ENCODE measurements around the gene ZNF503. TPM values are rescaled to one million over a fixed set of nuclear protein-coding genes. Genes with fewer than 3 reads are reported as not detected.
A peak's percentile ranks its signal among the peaks of the same experiment; 100 is the strongest.

Gene ZNF503
- total RNA-seq, 8 experiments from 2014 or later, result 1.3 to 30.3 (median 19.0) TPM

DNA sequence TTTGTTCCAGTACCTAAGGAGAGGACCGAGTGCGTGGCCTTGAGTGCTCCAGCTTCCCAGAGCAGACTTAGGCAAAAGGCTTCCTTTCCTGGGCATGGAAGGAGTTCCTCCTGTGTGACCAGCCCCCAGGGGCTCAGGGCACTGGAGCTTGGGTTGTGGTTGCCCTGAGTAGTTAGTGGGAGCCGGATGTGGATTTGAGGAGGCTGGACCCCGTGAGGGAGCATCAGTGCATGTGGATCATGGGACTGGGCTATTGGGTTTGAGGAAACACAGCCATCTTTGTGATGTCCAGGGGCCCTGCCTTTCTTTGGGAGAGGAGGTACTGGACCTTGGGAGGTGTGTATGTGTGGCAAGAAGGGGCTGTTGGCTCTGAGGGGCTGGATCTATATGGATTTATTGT lies 38.2 kb upstream of the ZNF503 start:
- WGBS, 10 experiments, result 80 to 100% (median 80%) methylated on average over 1 to 4 of the region's 4 CpGs; no CpG with 5 or more reads in 7 of the 10 experiments
- in situ Hi-C loops (cut with MboI; ENCODE audit: low pct_unique_long_range_greater_than_20kb in 2 of 9, low sequenced_read_pairs in 9 of 9, unreplicated experiment in 9 of 9), result no loop called here

DNA sequence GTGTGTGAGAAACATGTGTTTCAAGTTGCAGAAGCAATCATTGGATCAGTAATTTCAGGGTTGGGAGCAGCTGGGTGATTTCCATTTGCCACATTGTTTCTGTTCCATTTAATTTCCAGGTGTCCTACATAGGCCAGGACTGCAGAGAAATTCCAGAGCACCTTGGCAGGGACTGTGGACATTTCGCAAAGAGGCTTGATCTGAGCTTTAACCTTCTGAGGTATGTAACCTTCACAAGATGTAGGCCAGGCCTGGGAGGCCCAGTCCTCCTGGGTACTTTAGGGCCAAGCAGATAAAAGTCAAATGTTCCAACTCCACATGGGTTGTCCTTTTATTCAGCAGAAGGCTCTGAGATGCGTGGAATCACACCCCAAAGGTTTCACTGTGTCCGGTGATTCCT lies 36.7 kb upstream of the ZNF503 start:
- H3K4me3 ChIP-seq, result no peak overlapping the region
- H3K27ac ChIP-seq, result no peak overlapping the region
- ATAC-seq (replicated peaks in 6 of 8), result no peak
- in situ Hi-C loops (cut with MboI; ENCODE audit: low pct_unique_long_range_greater_than_20kb in 2 of 9, low sequenced_read_pairs in 9 of 9, unreplicated experiment in 9 of 9), result no loop called here
- peaks cover 0 to 4% of the 10 kb centered on the region in 2 donors for H3K4me1 ChIP-seq (replicated peaks in 1 of 2)
- WGBS, 10 experiments, result 73 to 100% (median 94%) methylated on average over 1 to 3 of the region's 3 CpGs; no CpG with 5 or more reads in 2 of the 10 experiments

More for the DNA sequence above, 38.2 kb upstream of the ZNF503 start:
- Histone ChIP-seq H3K4me3 (no peak overlapping the region), H3K4me1 (replicated peaks in 1 of 2) (peaks cover 0 to 4% of the 10 kb centered on the region in 2 donors), H3K27ac (no peak overlapping the region)
- ATAC-seq (replicated peaks in 6 of 8), result no peak

DNA sequence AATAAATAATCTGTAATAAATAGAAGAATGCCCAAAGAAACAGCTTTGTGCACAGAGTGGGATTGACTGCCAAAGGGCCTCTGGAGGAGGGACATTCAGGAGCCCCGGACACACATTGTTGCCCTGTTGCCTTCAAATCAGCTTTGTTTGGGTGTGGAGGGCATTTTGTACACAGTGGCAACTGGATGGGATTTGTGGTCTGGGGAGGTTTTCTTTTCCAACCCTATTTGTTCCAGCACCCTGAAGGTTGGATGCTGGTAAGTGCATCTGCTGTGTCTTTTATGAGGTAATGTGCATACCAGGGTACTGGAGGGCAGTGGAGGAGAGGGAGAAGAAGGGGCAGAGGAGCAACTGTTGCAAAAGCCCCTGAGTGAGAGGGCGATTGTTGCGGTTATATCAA lies 36.1 kb upstream of the ZNF503 start:
- in situ Hi-C loops (cut with MboI; ENCODE audit: low pct_unique_long_range_greater_than_20kb in 2 of 9, low sequenced_read_pairs in 9 of 9, unreplicated experiment in 9 of 9), result no loop called here
- WGBS, 10 experiments, result 90 to 100% methylated on average over 2 of the region's 3 CpGs; no CpG with 5 or more reads in 8 of the 10 experiments
- H3K27ac ChIP-seq, result no peak overlapping the region
- no peak overlapping the region for H3K4me3 ChIP-seq
- H3K4me1 ChIP-seq (replicated peaks in 1 of 2), result peaks cover 0 to 4% of the 10 kb centered on the region in 2 donors
- ATAC-seq (replicated peaks in 6 of 8), result no peak

DNA sequence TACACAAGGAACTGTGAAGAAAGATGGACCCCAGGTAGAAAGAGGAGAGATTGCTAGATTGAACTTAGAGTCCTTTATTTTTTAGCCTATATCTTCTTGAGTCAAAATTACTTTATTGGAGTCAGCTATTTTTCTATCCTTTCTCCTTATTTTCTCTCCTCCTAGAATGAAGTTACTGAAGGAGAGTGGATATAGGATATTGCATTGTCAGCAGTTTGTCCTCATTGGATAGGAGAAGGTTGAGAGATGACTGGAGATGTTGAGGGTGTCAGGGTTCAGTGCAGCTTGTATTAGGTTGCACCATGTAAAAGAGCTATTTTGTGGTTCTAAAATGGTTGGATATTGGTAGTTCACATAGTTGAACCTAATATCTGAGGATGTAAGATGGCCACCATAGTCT lies 35.3 kb upstream of the ZNF503 start:
- in situ Hi-C loops (cut with MboI; ENCODE audit: low pct_unique_long_range_greater_than_20kb in 2 of 9, low sequenced_read_pairs in 9 of 9, unreplicated experiment in 9 of 9), result no loop called here
- Histone ChIP-seq H3K4me1 (replicated peaks in 1 of 2) (peaks cover 0 to 4% of the 10 kb centered on the region in 2 donors), H3K4me3 (no peak overlapping the region), H3K27ac (no peak overlapping the region)
- no peak for ATAC-seq (replicated peaks in 6 of 8)

DNA sequence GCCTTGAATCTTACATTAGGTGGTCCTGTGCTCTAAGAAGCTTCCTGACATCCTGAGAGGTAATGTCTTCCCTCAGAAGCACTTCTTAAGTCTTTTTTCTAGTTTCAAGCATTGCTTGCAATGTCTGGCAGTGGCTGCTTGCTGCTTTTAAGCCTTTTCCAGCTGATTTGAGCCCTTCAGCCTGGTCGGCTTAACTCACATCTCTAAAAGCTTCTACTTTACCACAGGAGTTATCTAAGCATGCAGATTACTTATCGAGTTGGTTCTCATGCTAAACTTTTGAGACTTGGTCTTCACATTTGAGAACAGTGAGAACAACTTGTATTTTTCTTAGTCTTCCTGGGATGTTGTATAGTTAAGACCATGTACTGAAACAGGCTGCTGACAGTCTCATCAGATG lies 33.7 kb upstream of the ZNF503 start:
- Histone ChIP-seq H3K27ac (no peak overlapping the region), H3K4me1 (replicated peaks in 1 of 2) (peaks cover 3 to 11% of the 10 kb centered on the region in 2 donors), H3K4me3 (no peak overlapping the region)
- WGBS, 10 experiments, result 40 to 100% (median 71%) methylated on average over 1 to 2 of the region's 2 CpGs; no CpG with 5 or more reads in 5 of the 10 experiments
- no peak for ATAC-seq (replicated peaks in 6 of 8)
- in situ Hi-C loops (cut with MboI; ENCODE audit: low pct_unique_long_range_greater_than_20kb in 2 of 9, low sequenced_read_pairs in 9 of 9, unreplicated experiment in 9 of 9), result no loop called here

DNA sequence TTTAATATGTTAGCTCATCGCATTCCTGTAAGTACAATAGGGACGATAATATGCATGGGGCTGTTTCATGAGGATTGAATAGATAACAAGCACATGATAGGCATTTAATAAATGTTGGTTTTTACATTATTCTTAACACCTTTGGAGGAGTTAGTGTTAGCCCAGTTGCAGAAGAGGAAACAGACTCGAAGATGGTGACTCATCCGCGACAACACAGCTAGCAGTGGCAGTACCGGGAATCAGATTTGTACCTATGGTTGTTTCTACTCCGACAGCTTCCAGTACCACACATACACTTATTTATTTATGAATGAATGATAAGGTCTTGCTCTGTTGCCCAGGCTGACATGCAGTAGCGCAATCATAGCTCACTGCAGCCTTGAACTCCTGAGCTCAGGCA lies 32.7 kb upstream of the ZNF503 start:
- Histone ChIP-seq H3K4me1 (replicated peaks in 1 of 2) (peaks cover 7 to 19% of the 10 kb centered on the region in 2 donors), H3K27ac (no peak overlapping the region), H3K4me3 (no peak overlapping the region)
- ATAC-seq (replicated peaks in 6 of 8), result no peak
- in situ Hi-C loops (cut with MboI; ENCODE audit: low pct_unique_long_range_greater_than_20kb in 2 of 9, low sequenced_read_pairs in 9 of 9, unreplicated experiment in 9 of 9), result no loop called here
- 81 to 95% (median 87%) methylated on average over 2 to 7 of the region's 8 CpGs; no CpG with 5 or more reads in 1 of the 10 experiments for WGBS, 10 experiments

DNA sequence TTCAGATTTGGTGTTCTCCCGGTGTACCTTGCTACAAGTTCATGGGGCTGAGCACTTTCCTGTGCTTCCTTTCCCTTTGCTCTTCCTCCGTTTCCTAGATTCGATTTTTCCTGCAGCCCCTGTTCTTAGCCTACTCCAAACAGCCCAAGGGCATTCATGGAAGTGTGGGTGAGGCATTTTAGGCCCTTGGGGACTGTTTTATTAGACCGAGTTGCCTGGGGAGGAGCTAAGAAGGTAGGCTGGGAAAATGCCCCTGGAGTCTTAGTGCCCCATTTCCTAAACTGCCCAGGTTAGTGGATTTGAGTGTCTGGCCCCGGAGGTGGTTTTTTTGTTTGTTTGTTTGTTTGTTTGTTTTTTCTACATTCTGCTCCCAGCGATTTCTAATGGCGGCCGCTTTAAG lies 31.7 kb upstream of the ZNF503 start:
- Histone ChIP-seq H3K27ac (no peak overlapping the region), H3K4me1 (replicated peaks in 1 of 2) (peaks cover 8 to 21% of the 10 kb centered on the region in 2 donors), H3K4me3 (no peak overlapping the region)
- WGBS, 10 experiments, result 47 to 100% (median 70%) methylated on average over 1 to 8 of the region's 8 CpGs
- no peak for ATAC-seq (replicated peaks in 6 of 8)
- in situ Hi-C loops (cut with MboI; ENCODE audit: low pct_unique_long_range_greater_than_20kb in 2 of 9, low sequenced_read_pairs in 9 of 9, unreplicated experiment in 9 of 9), result no loop called here

DNA sequence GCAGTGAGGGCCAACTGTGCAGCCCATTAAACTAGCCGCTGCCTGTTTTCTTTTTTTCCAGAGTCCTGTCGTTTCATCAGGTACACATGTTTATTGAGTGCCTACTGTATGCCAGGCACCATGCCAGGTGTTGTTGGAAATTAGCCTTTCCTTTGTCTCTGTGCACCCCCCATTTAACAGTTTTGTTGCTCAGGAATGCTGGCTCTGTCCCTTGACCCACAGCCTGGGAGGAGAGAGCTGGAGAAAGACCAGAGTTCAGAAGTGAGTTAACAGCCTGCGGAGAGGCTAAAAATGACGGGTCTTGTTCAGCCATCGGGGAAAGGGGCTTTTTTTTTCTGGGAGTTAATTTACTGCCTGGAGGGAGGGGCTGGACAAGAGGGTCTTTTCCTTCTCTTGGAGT lies 31.2 kb upstream of the ZNF503 start:
- Histone ChIP-seq H3K4me3 (no peak overlapping the region), H3K27ac (no peak overlapping the region), H3K4me1 (replicated peaks in 1 of 2) (peaks cover 13 to 25% of the 10 kb centered on the region in 2 donors)
- WGBS, 10 experiments, result 28 to 80% (median 66%) methylated on average over 1 to 5 of the region's 5 CpGs; no CpG with 5 or more reads in 3 of the 10 experiments
- in situ Hi-C loops (cut with MboI; ENCODE audit: low pct_unique_long_range_greater_than_20kb in 2 of 9, low sequenced_read_pairs in 9 of 9, unreplicated experiment in 9 of 9), result no loop called here
- no peak for ATAC-seq (replicated peaks in 6 of 8)

DNA sequence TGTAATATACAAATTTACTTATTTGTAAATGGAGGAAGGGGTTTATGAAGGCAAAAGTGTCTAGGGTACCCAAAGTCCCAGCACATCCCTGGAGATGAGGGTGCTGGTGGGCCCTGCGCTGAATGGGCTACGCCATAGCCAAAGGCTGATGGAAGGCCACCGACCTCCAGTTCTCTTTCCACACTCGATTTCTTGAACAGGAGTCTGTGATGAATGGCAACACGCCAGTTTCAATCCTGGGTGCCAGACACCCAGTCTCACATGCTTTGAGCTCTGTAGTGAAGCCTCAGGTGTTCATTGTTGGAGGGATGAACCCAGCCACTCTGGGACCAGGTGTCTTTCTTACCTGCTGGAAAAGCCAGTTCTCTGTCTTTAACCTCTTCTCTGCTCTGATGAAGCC lies 30.6 kb upstream of the ZNF503 start:
- H3K27ac ChIP-seq, result no peak overlapping the region
- H3K4me1 ChIP-seq (replicated peaks in 1 of 2), result peaks cover 16 to 28% of the 10 kb centered on the region in 2 donors
- 73 to 90% (median 85%) methylated on average over 2 to 5 of the region's 5 CpGs; no CpG with 5 or more reads in 5 of the 10 experiments for WGBS, 10 experiments
- no peak overlapping the region for H3K4me3 ChIP-seq
- ATAC-seq (replicated peaks in 6 of 8), result no peak
- in situ Hi-C loops (cut with MboI; ENCODE audit: low pct_unique_long_range_greater_than_20kb in 2 of 9, low sequenced_read_pairs in 9 of 9, unreplicated experiment in 9 of 9), result no loop called here

DNA sequence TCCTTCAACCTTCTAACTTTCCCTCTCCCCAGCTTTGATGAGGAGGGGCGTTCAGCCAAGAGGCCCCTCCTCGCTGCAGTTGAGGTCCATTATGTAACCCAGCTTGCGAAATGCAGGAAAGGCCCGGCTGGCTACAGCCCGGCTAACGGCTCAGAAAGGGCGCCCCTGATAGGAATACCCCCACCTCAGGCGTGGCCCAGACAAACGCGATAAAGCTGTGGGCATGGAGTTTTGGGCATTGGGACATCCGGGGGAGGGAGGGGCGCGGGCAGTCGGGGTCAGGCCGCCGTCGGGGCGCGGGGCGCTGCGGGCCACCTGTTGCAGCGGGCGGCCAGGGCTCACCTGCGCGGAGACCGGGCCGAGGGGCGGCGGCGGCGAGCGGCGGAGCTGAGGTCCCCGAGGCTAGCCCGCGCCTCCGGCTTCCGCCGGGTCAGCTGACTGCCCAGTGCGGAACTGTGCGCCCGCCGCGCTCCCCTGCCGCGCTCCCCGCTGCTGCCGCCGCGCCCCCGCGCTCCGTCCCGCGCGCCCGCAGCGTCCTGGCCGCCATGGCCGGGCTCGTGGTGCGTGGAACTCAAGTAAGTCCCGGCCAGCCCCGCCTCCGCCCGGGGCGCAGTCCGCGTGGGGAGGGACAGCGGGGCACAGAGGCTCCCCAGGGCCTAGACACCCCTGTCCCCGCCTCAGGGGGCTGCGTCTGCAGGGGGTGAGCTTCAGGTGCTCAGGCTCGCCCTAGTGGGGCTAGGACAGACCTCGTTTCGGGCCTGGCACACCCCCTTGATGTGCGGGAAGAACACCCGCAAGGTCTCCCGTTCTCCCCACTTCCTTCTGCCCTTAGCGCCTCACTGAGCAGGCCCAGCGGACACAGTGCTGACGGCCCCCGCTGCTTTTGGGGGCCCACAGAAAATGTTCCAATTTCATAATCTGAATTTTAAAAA lies 29.9 kb upstream of the ZNF503 start, which contains the start of gene LRMDA:
Gene LRMDA (plus strand): TSS at position 445 of the 932 bp plus-strand sequence.
- Histone ChIP-seq H3K4me1 (replicated peaks in 1 of 2) (peaks cover 16 to 28% of the 10 kb centered on the region in 2 donors), H3K27ac (no peak within 1 kb of the TSS), H3K4me3 (peak within 1 kb of the TSS in 1 of 5 donors; percentile 19)
- in situ Hi-C loops (cut with MboI; ENCODE audit: low pct_unique_long_range_greater_than_20kb in 2 of 9, low sequenced_read_pairs in 9 of 9, unreplicated experiment in 9 of 9), result no loop called here
- peak in 6 of 8 experiments; percentile 36 to 82 (median 71) for ATAC-seq (replicated peaks in 6 of 8)
- WGBS, 10 experiments, result 47 to 100% (median 63%) methylated on average over 1 to 6 of the region's 82 CpGs; no CpG with 5 or more reads in 2 of the 10 experiments

DNA sequence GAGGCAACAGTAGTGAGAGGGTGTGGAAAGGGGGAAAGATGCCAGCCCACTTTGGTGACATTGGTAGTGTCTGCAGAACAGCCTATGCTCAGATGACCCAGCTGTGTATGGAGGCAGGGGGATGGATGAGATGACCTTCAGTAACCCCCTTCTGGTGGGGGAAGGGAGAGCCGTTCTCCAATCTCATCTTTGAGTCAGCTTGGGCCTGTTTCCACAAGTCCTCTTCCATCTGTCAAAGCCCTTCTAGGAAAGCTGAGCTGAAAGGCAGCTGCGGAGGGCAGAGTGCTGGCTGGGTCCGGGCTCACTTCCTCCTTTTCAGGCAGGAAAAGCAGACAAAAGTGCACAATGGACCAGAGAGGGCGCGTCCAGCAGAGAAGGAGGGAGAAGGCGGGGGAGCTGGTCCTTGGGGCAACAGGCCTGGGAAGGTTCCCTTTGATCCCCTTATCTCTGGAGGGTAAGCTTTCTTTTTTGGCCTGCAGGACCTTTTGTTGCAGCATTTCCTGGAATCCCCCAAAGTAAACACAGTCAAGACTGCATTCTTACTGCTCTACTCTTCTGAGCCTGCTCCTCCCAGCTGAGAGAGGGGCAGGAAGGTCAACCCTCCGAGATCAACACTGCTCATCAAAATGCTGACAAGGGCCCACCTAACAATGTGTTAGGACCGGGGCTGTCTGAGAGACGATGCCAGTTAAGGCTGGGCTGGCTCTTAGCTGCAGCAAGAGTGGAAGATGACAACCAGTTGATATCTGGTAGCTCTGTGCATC lies 28.6 kb upstream of the ZNF503 start:
- Histone ChIP-seq H3K4me3 (no peak overlapping the region), H3K4me1 (replicated peaks in 1 of 2) (peaks cover 16 to 24% of the 10 kb centered on the region in 2 donors), H3K27ac (no peak overlapping the region)
- peak in 5 of 8 experiments; percentile 20 to 54 (median 43) for ATAC-seq (replicated peaks in 6 of 8)
- WGBS, 10 experiments, result 13 to 100% (median 40%) methylated on average over 1 to 7 of the region's 9 CpGs; no CpG with 5 or more reads in 2 of the 10 experiments
- in situ Hi-C loops (cut with MboI; ENCODE audit: low pct_unique_long_range_greater_than_20kb in 2 of 9, low sequenced_read_pairs in 9 of 9, unreplicated experiment in 9 of 9), result no loop called here

DNA sequence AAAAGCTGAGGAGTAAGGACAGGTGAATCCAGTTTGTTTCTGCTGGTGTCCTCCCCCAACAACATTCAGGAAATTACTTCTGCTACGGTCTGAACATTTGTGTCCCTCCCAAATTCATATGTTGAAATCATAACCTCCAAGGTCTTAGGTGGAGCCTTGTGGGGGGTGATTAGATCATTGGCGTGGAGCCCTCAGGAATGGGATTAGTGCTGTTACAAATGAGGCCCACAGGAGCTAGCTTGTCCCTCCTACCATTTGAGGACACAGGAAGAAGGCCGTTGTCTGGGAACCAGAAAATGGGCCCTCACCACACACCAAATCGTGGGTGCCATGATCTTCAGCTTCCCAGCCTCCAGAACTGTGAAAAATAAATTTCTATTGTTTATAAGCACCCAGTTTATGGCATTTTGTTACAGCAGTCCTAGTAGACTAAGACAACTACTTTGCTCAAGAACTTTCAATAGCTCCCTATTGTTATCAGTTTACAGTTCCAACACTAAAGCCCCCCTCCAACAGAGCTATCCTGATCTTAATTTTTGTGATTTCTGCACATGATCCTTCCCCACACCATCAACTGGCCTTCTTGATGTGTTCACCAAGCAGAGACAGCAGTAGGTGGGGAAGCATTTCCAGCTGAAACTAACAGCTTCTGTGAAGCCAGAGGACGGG lies 27.7 kb upstream of the ZNF503 start:
- WGBS, 10 experiments, result 37 to 100% (median 86%) methylated on average over 1 to 4 of the region's 5 CpGs
- peaks cover 16 to 29% of the 10 kb centered on the region in 2 donors for H3K4me1 ChIP-seq (replicated peaks in 1 of 2)
- H3K27ac ChIP-seq, result no peak overlapping the region
- H3K4me3 ChIP-seq, result no peak overlapping the region
- no peak for ATAC-seq (replicated peaks in 6 of 8)
- in situ Hi-C loops (cut with MboI; ENCODE audit: low pct_unique_long_range_greater_than_20kb in 2 of 9, low sequenced_read_pairs in 9 of 9, unreplicated experiment in 9 of 9), result no loop called here
